ENCODE measurements around the gene FMO3. TPM values are rescaled to one million over a fixed set of nuclear protein-coding genes. Genes with fewer than 3 reads are reported as not detected.

FMO3 gene
- not detected for total RNA-seq

DNA sequence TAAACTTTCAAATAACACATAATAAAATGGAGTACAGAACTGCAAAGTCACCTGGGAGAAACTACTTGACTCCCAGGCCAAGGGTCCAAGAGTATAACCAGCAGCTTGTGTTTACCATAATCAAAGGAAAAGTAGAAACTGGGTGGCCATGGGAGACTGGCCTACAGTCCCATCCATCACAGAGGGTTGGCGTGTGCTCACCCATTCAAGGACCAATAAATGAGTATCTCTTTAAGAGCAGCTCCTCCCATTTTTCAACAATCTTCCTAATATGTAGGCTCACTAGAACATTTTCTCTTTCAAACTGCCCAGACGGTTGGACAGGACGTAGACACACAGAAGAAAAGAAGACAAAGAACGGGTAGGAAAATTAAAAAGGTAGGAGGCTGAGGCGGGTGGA lies at the start of gene FMO3:
FMO3 (plus strand) TSS at position 302 of the 400 bp plus-strand sequence. CDS start 1,754 bp downstream, outside the sequence.
- H3K9me3 Mint-ChIP-seq (ENCODE audit: low read depth), result no peaks in the 10 kb centered on the region
- no peaks in the 10 kb centered on the region for H3K4me1 Mint-ChIP-seq
- CTCF ChIA-PET, result interaction anchor here (0.6 to 1.2 kb wide), 2 partner anchors 10 to 97 kb away, joined by 3 read pairs; no protein-coding TSS in a partner anchor
- H3K27ac Mint-ChIP-seq, result no peak within 1 kb of the TSS
- intact Hi-C loops (cut with DNase I, micrococcal nuclease), result no loop called here
- no peaks in the 10 kb centered on the region for H3K36me3 Mint-ChIP-seq (ENCODE audit: low read depth)
- ATAC-seq (no peak), DNase-seq (no peak)
- peaks cover 2% of the 10 kb centered on the region for H3K27me3 Mint-ChIP-seq
- no peak within 1 kb of the TSS for H3K4me3 Mint-ChIP-seq
- POLR2A ChIA-PET, result no interaction called here

DNA sequence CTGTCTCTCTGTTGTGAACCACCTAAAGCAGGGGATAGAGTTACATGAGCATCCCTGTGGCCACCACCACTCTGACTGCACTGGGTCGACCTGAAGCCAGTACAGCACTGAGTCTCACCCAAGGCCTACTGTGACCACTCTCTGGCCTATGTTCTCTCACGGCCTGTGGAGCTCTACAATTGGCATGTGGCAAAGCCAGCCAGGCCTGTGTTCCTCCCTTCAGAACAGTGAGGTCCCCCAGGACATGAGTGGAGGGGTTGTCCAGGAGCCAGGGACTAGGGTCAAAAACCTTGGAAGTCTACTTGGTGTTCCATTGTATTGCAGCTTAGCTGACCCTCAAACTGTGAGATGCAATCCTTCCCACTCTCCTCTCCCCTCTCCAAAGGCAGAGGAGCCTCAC lies 42.7 kb upstream of the FMO3 start:
- POLR2A ChIA-PET, result no interaction called here
- Mint-ChIP-seq H3K36me3 (ENCODE audit: low read depth) (no peaks in the 10 kb centered on the region), H3K27me3 (peaks cover 10% of the 10 kb centered on the region), H3K9me3 (ENCODE audit: low read depth) (peaks cover 16% of the 10 kb centered on the region), H3K27ac (no peak overlapping the region), H3K4me1 (no peaks in the 10 kb centered on the region), H3K4me3 (no peak overlapping the region)
- intact Hi-C loops (cut with DNase I, micrococcal nuclease), result no loop called here
- DNase-seq (no peak), ATAC-seq (no peak)
- CTCF ChIA-PET, result no interaction called here

- ATAC-seq, result no peak
- POLR2A ChIA-PET, result no interaction called here
- intact Hi-C loops (cut with DNase I, micrococcal nuclease), result no loop called here
- H3K4me3 Mint-ChIP-seq, result no peak overlapping the region
- H3K9me3 Mint-ChIP-seq (ENCODE audit: low read depth), result peaks cover 4% of the 10 kb centered on the region
- H3K4me1 Mint-ChIP-seq, result no peaks in the 10 kb centered on the region
- no peak for DNase-seq
- no peaks in the 10 kb centered on the region for H3K36me3 Mint-ChIP-seq (ENCODE audit: low read depth)
- CTCF ChIA-PET, result no interaction called here
- no peak overlapping the region for H3K27ac Mint-ChIP-seq
- peaks cover 8% of the 10 kb centered on the region for H3K27me3 Mint-ChIP-seq
Measured at GRCh38 chr1:171052977-171053376, 37.7 kb upstream of the FMO3 start.

DNA sequence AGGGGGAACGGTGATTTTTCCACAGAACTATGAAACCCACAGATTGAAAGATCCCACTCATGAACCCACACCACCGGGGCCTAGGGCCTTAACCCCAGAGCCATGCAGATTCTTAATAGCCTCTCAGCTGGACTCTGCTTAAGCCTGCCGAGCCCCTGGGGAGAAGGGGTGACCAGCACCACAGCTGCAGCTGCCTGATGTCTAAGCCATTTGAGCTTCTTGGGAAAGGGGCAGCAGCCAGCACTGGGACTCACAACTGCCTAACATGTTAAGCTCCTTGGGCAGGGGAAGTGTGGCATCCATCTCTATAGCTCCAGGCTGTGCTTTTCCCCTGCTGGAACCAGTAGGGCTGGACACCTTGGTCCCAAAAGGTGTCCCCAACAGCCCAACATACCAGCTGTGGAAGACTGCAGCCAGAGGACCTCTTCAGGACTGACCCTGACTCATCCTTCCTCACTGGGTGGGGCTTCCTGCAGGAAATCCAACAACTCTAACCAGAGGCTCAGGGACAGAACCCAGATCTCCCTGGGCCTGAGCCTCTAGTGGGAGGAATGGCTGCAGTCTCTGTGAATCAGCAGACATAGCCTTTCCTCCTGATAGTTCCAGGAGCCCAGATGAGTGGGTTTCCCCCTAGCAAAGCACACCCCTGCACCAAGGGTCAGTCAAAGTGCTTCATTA lies 34.6 kb upstream of the FMO3 start:
- Mint-ChIP-seq H3K4me1 (no peaks in the 10 kb centered on the region), H3K4me3 (no peak overlapping the region), H3K27ac (no peak overlapping the region), H3K27me3 (peaks cover 6% of the 10 kb centered on the region), H3K36me3 (ENCODE audit: low read depth) (no peaks in the 10 kb centered on the region), H3K9me3 (ENCODE audit: low read depth) (peaks cover 2% of the 10 kb centered on the region)
- ATAC-seq, result no peak
- ChIA-PET CTCF (interaction anchor here (0.7 kb wide), 1 partner anchor 25 kb away, joined by 3 read pairs; no protein-coding TSS in a partner anchor), POLR2A (no interaction called here)
- intact Hi-C loops (cut with DNase I, micrococcal nuclease), result no loop called here
- DNase-seq, result no peak

DNA sequence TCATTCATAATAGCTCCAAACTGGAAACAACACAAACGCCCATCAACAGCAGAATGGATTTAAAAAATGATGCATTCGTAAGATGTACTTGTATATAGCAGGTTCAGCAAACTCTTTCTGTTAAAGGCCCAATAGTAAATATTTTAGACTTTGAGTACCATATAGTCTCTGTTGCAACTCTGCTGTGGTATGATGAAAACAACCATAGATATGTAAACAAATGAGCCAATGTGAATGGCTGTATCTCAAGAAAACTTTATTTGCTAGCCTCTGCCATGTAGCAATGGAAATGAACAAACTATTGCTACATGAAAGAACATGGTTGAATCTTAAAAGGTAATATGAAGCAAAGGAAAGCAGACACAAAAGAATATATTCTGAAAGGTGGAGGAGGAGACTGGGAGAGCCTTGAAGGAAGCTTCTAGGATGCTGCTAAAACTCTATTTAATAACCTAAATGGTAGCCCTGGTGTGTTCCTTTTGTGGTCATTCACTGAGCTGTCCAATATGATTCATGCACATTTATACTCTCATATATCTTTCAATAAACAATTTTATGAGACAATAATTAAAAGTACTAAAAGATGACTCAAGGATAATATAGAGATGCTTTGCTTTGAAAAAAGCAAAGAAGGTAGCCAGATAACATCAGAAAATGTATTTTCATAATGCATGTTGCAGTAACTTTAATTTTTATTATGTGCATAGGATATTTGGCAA lies 29.1 kb upstream of the FMO3 start:
- Mint-ChIP-seq H3K27ac (no peak overlapping the region), H3K27me3 (no peaks in the 10 kb centered on the region), H3K4me3 (no peak overlapping the region), H3K4me1 (no peaks in the 10 kb centered on the region), H3K9me3 (ENCODE audit: low read depth) (no peaks in the 10 kb centered on the region), H3K36me3 (ENCODE audit: low read depth) (no peaks in the 10 kb centered on the region)
- intact Hi-C loops (cut with DNase I, micrococcal nuclease), result no loop called here
- ATAC-seq, result no peak
- CTCF ChIA-PET, result no interaction called here
- no peak for DNase-seq
- POLR2A ChIA-PET, result no interaction called here

DNA sequence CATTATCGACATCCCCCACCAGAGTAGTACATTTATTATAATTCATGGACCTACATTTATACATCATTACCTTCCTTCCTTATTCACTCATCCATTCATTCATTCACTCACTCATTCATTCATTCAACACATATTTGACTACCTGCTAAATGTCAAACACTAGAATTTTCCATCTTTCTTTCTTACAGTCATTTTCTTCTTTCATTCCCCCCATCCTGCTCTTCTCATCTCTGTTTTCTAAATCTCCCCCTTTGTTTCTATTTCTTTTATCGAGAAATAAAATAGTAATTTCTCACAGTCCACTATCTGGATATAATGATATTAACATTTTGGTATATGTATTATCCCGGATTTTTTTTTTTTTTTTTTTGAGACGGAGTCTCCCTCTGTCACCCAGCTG lies 27.8 kb upstream of the FMO3 start:
- CTCF ChIA-PET, result no interaction called here
- no peaks in the 10 kb centered on the region for H3K36me3 Mint-ChIP-seq (ENCODE audit: low read depth)
- DNase-seq (no peak), ATAC-seq (no peak)
- POLR2A ChIA-PET, result no interaction called here
- H3K27me3 Mint-ChIP-seq, result peaks cover 2% of the 10 kb centered on the region
- H3K9me3 Mint-ChIP-seq (ENCODE audit: low read depth), result no peaks in the 10 kb centered on the region
- intact Hi-C loops (cut with DNase I, micrococcal nuclease), result no loop called here
- no peak overlapping the region for H3K4me3 Mint-ChIP-seq
- H3K4me1 Mint-ChIP-seq, result no peaks in the 10 kb centered on the region
- H3K27ac Mint-ChIP-seq, result no peak overlapping the region

GRCh38 chr1:171075041-171075440 lies 15.7 kb upstream of the FMO3 start:
- H3K9me3 Mint-ChIP-seq (ENCODE audit: low read depth), result no peaks in the 10 kb centered on the region
- H3K4me1 Mint-ChIP-seq, result no peaks in the 10 kb centered on the region
- ChIA-PET POLR2A (no interaction called here), CTCF (interaction anchor here (0.9 kb wide), 1 partner anchor 239 kb away, joined by 5 read pairs; the partner anchor contains the start of gene FMO4)
- H3K27me3 Mint-ChIP-seq, result peaks cover 2% of the 10 kb centered on the region
- DNase-seq (no peak), ATAC-seq (no peak)
- no peak overlapping the region for H3K4me3 Mint-ChIP-seq
- H3K27ac Mint-ChIP-seq, result no peak overlapping the region
- intact Hi-C loops (cut with DNase I, micrococcal nuclease), result no loop called here
- no peaks in the 10 kb centered on the region for H3K36me3 Mint-ChIP-seq (ENCODE audit: low read depth)

- H3K4me1 Mint-ChIP-seq, result no peaks in the 10 kb centered on the region
- ChIA-PET POLR2A (no interaction called here), CTCF (interaction anchor here (0.6 to 1.5 kb wide), 4 partner anchors 9 to 232 kb away, joined by 3 to 4 read pairs (median 4); partner anchors contain the start of genes FMO3 and FMO4)
- ATAC-seq (no peak), DNase-seq (no peak)
- H3K27ac Mint-ChIP-seq, result no peak overlapping the region
- intact Hi-C loops (cut with DNase I, micrococcal nuclease), result loop anchor here in 1 of 2 experiments (2.0 to 5.0 kb wide), 2 partner anchors 107 to 231 kb away; partner anchors contain the start of gene FMO4
- no peaks in the 10 kb centered on the region for H3K9me3 Mint-ChIP-seq (ENCODE audit: low read depth)
- H3K27me3 Mint-ChIP-seq, result peaks cover 4% of the 10 kb centered on the region
- H3K4me3 Mint-ChIP-seq, result no peak overlapping the region
- no peaks in the 10 kb centered on the region for H3K36me3 Mint-ChIP-seq (ENCODE audit: low read depth)
Measured at GRCh38 chr1:171081314-171081753, 9.4 kb upstream of the FMO3 start.

- Mint-ChIP-seq H3K4me1 (no peaks in the 10 kb centered on the region), H3K9me3 (ENCODE audit: low read depth) (no peaks in the 10 kb centered on the region), H3K27ac (no peak overlapping the region), H3K27me3 (peaks cover 4% of the 10 kb centered on the region), H3K36me3 (ENCODE audit: low read depth) (no peaks in the 10 kb centered on the region), H3K4me3 (no peak overlapping the region)
- POLR2A ChIA-PET, result no interaction called here
- no peak for DNase-seq
- ATAC-seq, result no peak
- intact Hi-C loops (cut with DNase I, micrococcal nuclease), result loop anchor here in 1 of 2 experiments (2.0 to 5.0 kb wide), 2 partner anchors 107 to 231 kb away; partner anchors contain the start of gene FMO4
- CTCF ChIA-PET, result interaction anchor here (0.6 to 1.5 kb wide), 4 partner anchors 9 to 232 kb away, joined by 3 to 4 read pairs (median 4); partner anchors contain the start of genes FMO3 and FMO4
Measured at GRCh38 chr1:171081763-171082201, 8.9 kb upstream of the FMO3 start.

GRCh38 chr1:171082606-171083005 lies 8.1 kb upstream of the FMO3 start:
- Mint-ChIP-seq H3K36me3 (ENCODE audit: low read depth) (no peaks in the 10 kb centered on the region), H3K9me3 (ENCODE audit: low read depth) (no peaks in the 10 kb centered on the region), H3K27ac (no peak overlapping the region), H3K4me1 (no peaks in the 10 kb centered on the region), H3K4me3 (no peak overlapping the region), H3K27me3 (peaks cover 4% of the 10 kb centered on the region)
- ATAC-seq (no peak), DNase-seq (no peak)
- CTCF ChIA-PET, result no interaction called here
- POLR2A ChIA-PET, result no interaction called here
- intact Hi-C loops (cut with DNase I, micrococcal nuclease), result loop anchor here in 1 of 2 experiments (5.0 kb wide), 1 partner anchor 230 kb away; the partner anchor contains the start of gene FMO4

- Mint-ChIP-seq H3K9me3 (ENCODE audit: low read depth) (no peaks in the 10 kb centered on the region), H3K4me1 (no peaks in the 10 kb centered on the region), H3K27me3 (peaks cover 4% of the 10 kb centered on the region), H3K4me3 (no peak overlapping the region), H3K36me3 (ENCODE audit: low read depth) (no peaks in the 10 kb centered on the region), H3K27ac (no peak overlapping the region)
- ChIA-PET CTCF (no interaction called here), POLR2A (no interaction called here)
- ATAC-seq (no peak), DNase-seq (no peak)
- intact Hi-C loops (cut with DNase I, micrococcal nuclease), result loop anchor here in 1 of 2 experiments (5.0 kb wide), 1 partner anchor 229 kb away; the partner anchor contains the start of gene FMO4
Measured at GRCh38 chr1:171083222-171083621, 7.5 kb upstream of the FMO3 start.

GRCh38 chr1:171084091-171084490 lies 6.6 kb upstream of the FMO3 start:
- no peak overlapping the region for H3K27ac Mint-ChIP-seq
- H3K36me3 Mint-ChIP-seq (ENCODE audit: low read depth), result no peaks in the 10 kb centered on the region
- ChIA-PET POLR2A (no interaction called here), CTCF (no interaction called here)
- ATAC-seq (no peak), DNase-seq (no peak)
- intact Hi-C loops (cut with DNase I, micrococcal nuclease), result loop anchor here in 1 of 2 experiments (5.0 kb wide), 1 partner anchor 228 kb away; the partner anchor contains the start of gene FMO4
- no peak overlapping the region for H3K4me3 Mint-ChIP-seq
- no peaks in the 10 kb centered on the region for H3K4me1 Mint-ChIP-seq
- H3K27me3 Mint-ChIP-seq, result peaks cover 4% of the 10 kb centered on the region
- no peaks in the 10 kb centered on the region for H3K9me3 Mint-ChIP-seq (ENCODE audit: low read depth)

All from activated CD4-positive, alpha-beta T cell treated with anti-CD3 and anti-CD28 coated beads for 36 hours (primary cell).